Hepatocyte (in vitro differentiated cells): ENCODE data around the gene EML4. TPM values are rescaled to one million over a fixed set of nuclear protein-coding genes. Genes with fewer than 3 reads are reported as not detected.
"Not testable (repeated sequence)": the region's sequence is repeated elsewhere in the genome, so short reads cannot be mapped to it uniquely, and the experiment has no call there.

ENCODE experiments used
- DNase-seq: peaks from one replicate; pipeline ENCODE4 v3.0.0-alpha.2; 2016; ENCODE audit warnings: low spot score
- H2AFZ ChIP-seq: fragments of 200-600 bp; sonication (generic); 2 replicates; pipeline ENCODE4 v1.6.0; 2016; ENCODE audit warnings: antibody characterized with exemption, mild to moderate bottlenecking
- H3K27ac ChIP-seq: fragments of 200-600 bp; sonication (generic); 2 replicates; pipeline ENCODE4 v1.5.1; 2016; ENCODE audit warnings: mild to moderate bottlenecking
- H3K27me3 ChIP-seq: fragments of 200-600 bp; sonication (generic); 2 replicates; pipeline ENCODE4 v1.6.1; 2016
- H3K36me3 ChIP-seq: fragments of 200-600 bp; sonication (generic); replicated peaks from 2 replicates; pipeline ENCODE4 v1.5.1; 2016; ENCODE audit warnings: low read depth; ENCODE audit not compliant: insufficient read depth
- H3K4me1 ChIP-seq: fragments of 200-600 bp; sonication (generic); 2 replicates; pipeline ENCODE4 v1.5.1; 2016; ENCODE audit warnings: mild to moderate bottlenecking, moderate library complexity; ENCODE audit not compliant: insufficient read depth
- H3K4me2 ChIP-seq: fragments of 200-600 bp; sonication (generic); 2 replicates; pipeline ENCODE4 v1.6.0; 2016
- H3K4me3 ChIP-seq: fragments of 200-600 bp; sonication (generic); 2 replicates; pipeline ENCODE4 v1.5.1; 2016; ENCODE audit warnings: mild to moderate bottlenecking
- H3K79me2 ChIP-seq: fragments of 200-600 bp; sonication (generic); 2 replicates; pipeline ENCODE4 v1.6.0; 2017; ENCODE audit warnings: mild to moderate bottlenecking
- H3K9me2 ChIP-seq: fragments of 200-600 bp; sonication (generic); replicated peaks from 2 replicates; pipeline ENCODE4 v1.6.0; 2017; ENCODE audit warnings: mild to moderate bottlenecking; ENCODE audit not compliant: insufficient read depth
- H3K9me3 ChIP-seq: fragments of 200-600 bp; sonication (generic); 2 replicates; pipeline ENCODE4 v1.5.1; 2016; ENCODE audit warnings: low read depth, mild to moderate bottlenecking
- H4K20me1 ChIP-seq: fragments of 200-600 bp; sonication (generic); 2 replicates; pipeline ENCODE4 v1.6.0; 2016; ENCODE audit warnings: mild to moderate bottlenecking; ENCODE audit not compliant: insufficient read depth, poor library complexity, severe bottlenecking
- CTCF ChIP-seq: fragments of 200-600 bp; sonication (generic); IDR thresholded peaks from 2 replicates; pipeline ENCODE4 v1.5.1; 2016; ENCODE audit warnings: antibody characterized with exemption, mild to moderate bottlenecking; ENCODE audit not compliant: poor library complexity
- EZH2 ChIP-seq: fragments of 200-600 bp; sonication (generic); IDR thresholded peaks from 2 replicates; pipeline ENCODE4 v1.6.1; 2016; ENCODE audit warnings: antibody characterized with exemption, mild to moderate bottlenecking, borderline replicate concordance
- EZH2phosphoT487 ChIP-seq: fragments of 200-600 bp; sonication (generic); IDR thresholded peaks from one replicate; pipeline ENCODE4 v1.6.1; 2018; ENCODE audit warnings: antibody characterized with exemption, mild to moderate bottlenecking, low read depth, moderate library complexity; ENCODE audit not compliant: unreplicated experiment, severe bottlenecking
- WGBS: methylation state at CpG from one replicate; pipeline ENCODE4 v1.1.6; 2016; ENCODE audit warnings: low lambda C conversion rate; ENCODE audit errors: missing lambda C conversion rate; 5-methylcytosine and 5-hydroxymethylcytosine counted together
- polyA plus RNA-seq: library from polyadenylated mRNA; unstranded; fragments of >200 nt; fragmentation: Nextera tagmentation; extraction: Ambion mirVana; gene quantifications from 2 replicates; pipeline ENCODE4 v1.2.1, GENCODE V29; 2016
- total RNA-seq: library from RNA; depleted of rRNA; stranded (reverse); fragments of >200 nt; gene quantifications from 2 replicates; pipeline ENCODE4 v1.2.3, GENCODE V29; 2014

The EML4 gene
- total and polyA plus RNA-seq, 2 experiments from 2014 or later, result 49.9 to 86.8 TPM

GRCh38 chr2:42332575-42332974, 163.4 kb downstream of the EML4 start:
- H2AFZ ChIP-seq, result no peak overlapping the region
- H3K27me3 ChIP-seq, result no peaks in the 10 kb centered on the region
- 94% methylated on average over 4 of the region's 4 CpGs for WGBS
- H3K9me2 ChIP-seq, result no peaks in the 10 kb centered on the region
- H4K20me1 ChIP-seq, result no peaks in the 10 kb centered on the region
- DNase-seq, result no peak
- no peaks in the 10 kb centered on the region for H3K79me2 ChIP-seq
- no peaks in the 10 kb centered on the region for H3K9me3 ChIP-seq
- no peaks in the 10 kb centered on the region for H3K4me1 ChIP-seq
- no peak overlapping the region for H3K27ac ChIP-seq
- no peak overlapping the region for H3K4me3 ChIP-seq
- no peak for TF ChIP-seq CTCF
- TF ChIP-seq EZH2phosphoT487, result no peak
- TF ChIP-seq EZH2, result no peak
- H3K36me3 ChIP-seq, result no peaks in the 10 kb centered on the region
- H3K4me2 ChIP-seq, result no peak overlapping the region

GRCh38 chr2:42333579-42333978, 164.4 kb downstream of the EML4 start:
- no peaks in the 10 kb centered on the region for H3K4me1 ChIP-seq
- H2AFZ ChIP-seq, result no peak overlapping the region
- H3K9me2 ChIP-seq, result no peaks in the 10 kb centered on the region
- H4K20me1 ChIP-seq, result no peaks in the 10 kb centered on the region
- H3K27ac ChIP-seq, result no peak overlapping the region
- no peaks in the 10 kb centered on the region for H3K79me2 ChIP-seq
- WGBS, result 96% methylated on average over 4 of the region's 4 CpGs
- no peak overlapping the region for H3K4me2 ChIP-seq
- no peaks in the 10 kb centered on the region for H3K9me3 ChIP-seq
- H3K36me3 ChIP-seq, result no peaks in the 10 kb centered on the region
- no peak overlapping the region for H3K4me3 ChIP-seq
- no peaks in the 10 kb centered on the region for H3K27me3 ChIP-seq
- no peak for DNase-seq
- no peak for TF ChIP-seq EZH2
- no peak for TF ChIP-seq CTCF
- TF ChIP-seq EZH2phosphoT487, result no peak

GRCh38 chr2:42334220-42334619, 165.1 kb downstream of the EML4 start:
- no peaks in the 10 kb centered on the region for H4K20me1 ChIP-seq
- H3K36me3 ChIP-seq, result no peaks in the 10 kb centered on the region
- no peaks in the 10 kb centered on the region for H3K9me3 ChIP-seq
- H3K4me2 ChIP-seq, result no peak overlapping the region
- no peak for DNase-seq
- no peaks in the 10 kb centered on the region for H3K9me2 ChIP-seq
- no peak overlapping the region for H2AFZ ChIP-seq
- H3K27ac ChIP-seq, result no peak overlapping the region
- H3K4me1 ChIP-seq, result no peaks in the 10 kb centered on the region
- H3K4me3 ChIP-seq, result no peak overlapping the region
- WGBS, result 94% methylated on average over 3 of the region's 3 CpGs
- no peaks in the 10 kb centered on the region for H3K27me3 ChIP-seq
- no peaks in the 10 kb centered on the region for H3K79me2 ChIP-seq
- TF ChIP-seq CTCF, result no peak
- no peak for TF ChIP-seq EZH2phosphoT487
- no peak for TF ChIP-seq EZH2

- H3K4me2 ChIP-seq, H3K4me3 ChIP-seq, H3K36me3 ChIP-seq, H3K9me2 ChIP-seq, DNase-seq, H4K20me1 ChIP-seq, H3K27ac ChIP-seq, H3K4me1 ChIP-seq, H2AFZ ChIP-seq, H3K79me2 ChIP-seq, H3K27me3 ChIP-seq, H3K9me3 ChIP-seq: not testable (repeated sequence)
- 97% methylated on average over 6 of the region's 6 CpGs for WGBS
Measured at GRCh38 chr2:42334865-42335264, 165.7 kb downstream of the EML4 start.
